HepG2 (cell line): ENCODE measurements around the gene ANKRD30A.

ENCODE experiments used
- FOXM1 ChIP-seq: sonication (generic); formaldehyde crosslinking; IDR thresholded peaks from 2 replicates; pipeline ENCODE4 v1.5.0; 2020; ENCODE audit warnings: missing genetic modification reagents
- KDM1A ChIP-seq: IDR thresholded peaks from 2 replicates; pipeline ENCODE4 v1.6.1; 2016; ENCODE audit warnings: missing compliant biosample characterization
- POLR2A ChIP-seq, 2 experiments: IDR thresholded peaks; 2 replicates each; pipeline ENCODE4 v1.6.1; 2011; ENCODE audit warnings: low read depth in 2 of 2, low read length in 2 of 2, mild to moderate bottlenecking in 1 of 2, moderate library complexity in 1 of 2; ENCODE audit not compliant: insufficient read depth in 1 of 2

GRCh38 chr10:37403776-37404175 lies 278.4 kb downstream of the ANKRD30A start:
- no peak for TF ChIP-seq POLR2A (IDR thresholded peaks at IDR 0.05; ENCODE audit: insufficient read depth in 1 of 2, low read depth in 2 of 2, low read length in 2 of 2)
- no peak for TF ChIP-seq FOXM1 (CRISPR knock-in tag)
- TF ChIP-seq KDM1A = no peak
